Central memory CD4-positive, alpha-beta T cell (primary cell): ENCODE results near the gene DIAPH2.

Experiments
- DNase-seq: peaks from one replicate; pipeline ENCODE4 v3.0.0; 2022

The DIAPH2 gene

DNA sequence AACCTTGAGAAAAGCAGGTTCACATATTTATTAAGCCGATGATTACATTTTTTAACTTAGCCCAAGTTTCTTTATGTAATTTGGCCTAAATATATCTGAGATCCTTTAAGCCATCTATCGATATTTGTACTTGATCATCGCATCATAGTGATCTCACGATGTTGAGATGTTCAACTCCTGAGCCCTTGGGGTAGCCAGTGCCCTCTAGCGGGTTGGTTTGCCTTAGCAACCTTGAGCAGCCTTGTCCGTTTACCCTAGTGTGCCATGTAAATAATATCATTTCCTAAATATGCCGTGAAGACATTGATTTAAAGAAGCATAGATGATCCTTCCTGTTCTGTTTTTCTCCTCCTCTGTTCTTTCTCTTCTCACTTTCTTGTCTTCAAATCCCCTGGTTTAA, 631.3 kb downstream of the DIAPH2 start:
- no peak for DNase-seq

DNA sequence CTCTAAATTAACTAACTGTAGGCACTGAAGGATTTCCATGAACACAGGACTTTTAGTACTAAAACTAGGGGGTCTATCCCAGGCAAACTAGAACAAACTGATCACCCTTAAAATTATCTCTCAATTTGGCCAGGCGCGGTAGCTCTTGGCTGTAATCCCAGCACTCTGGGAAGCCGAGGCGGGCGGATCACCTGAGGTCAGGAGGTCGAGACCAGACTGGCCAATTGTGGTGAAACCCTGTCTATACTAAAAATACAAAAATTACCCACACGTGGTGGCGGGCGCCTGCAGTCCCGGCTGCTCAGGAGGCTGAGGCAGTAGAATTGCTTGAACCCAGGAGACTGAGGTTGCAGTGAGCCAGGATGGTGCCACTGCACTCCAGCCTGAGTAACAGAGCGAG, 635.7 kb downstream of the DIAPH2 start:
- no peak for DNase-seq

DNA sequence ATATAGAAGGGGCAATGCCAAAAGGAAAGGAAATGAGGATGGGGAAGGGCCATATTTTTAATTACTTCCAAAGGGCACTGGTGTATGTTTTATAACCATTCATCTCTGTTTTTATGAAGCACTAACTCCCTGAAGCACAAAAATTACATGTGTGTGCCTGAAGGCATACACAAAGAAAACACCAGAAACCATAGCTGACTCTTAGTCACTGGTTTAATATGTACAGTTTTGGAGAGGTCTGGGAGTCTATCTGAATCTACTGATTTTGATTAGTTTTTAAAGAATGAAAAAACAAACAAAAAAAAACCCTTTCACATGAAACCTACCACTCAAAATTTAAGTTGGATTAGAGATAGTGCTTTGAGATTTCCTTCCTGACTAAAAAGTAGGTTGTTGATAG, 637.8 kb downstream of the DIAPH2 start:
- no peak for DNase-seq

DNA sequence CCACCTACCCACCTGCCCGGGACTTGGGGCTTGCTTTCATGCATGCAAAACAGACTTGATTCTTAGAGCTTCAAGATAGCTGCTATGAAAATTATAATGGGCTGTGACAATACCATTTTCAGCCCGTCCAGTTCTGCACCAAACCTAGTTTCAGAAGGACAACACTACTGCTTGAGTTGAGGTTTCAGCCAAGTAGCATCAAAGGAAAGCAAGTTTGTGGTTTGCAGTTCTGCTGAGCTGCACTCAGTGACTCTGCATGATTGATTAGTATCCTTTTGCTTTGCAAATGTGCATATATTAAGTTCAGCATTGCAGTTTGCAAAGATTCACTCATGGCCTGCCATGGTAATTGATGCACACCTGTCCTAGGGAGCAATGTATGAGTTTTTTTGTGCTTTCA, 641.8 kb downstream of the DIAPH2 start:
- no peak for DNase-seq

DNA sequence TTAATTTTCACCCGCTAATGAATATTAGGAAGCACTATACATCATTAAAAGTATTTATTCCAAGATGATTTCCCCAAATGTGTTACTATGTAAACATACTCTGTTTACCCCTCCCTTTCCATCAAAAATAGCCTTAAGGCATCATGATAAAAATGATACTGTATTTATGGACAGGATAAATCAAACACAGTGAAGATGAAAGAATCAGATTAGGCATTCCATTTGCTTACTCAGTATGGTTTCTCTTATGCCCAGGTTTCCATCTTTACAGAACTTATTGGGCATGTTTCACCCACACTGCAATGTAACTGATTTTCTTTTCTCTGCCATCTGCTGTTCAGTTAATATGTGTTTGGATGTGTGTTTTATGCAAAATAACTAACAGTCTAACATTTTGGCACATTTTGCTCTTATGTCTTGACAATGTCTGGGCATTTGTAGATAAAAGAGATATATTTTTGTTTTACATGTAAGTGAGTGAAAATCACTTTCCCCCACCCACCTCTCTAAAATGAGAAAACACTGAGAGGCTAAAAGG, 644.3 kb downstream of the DIAPH2 start:
- no peak for DNase-seq

DNA sequence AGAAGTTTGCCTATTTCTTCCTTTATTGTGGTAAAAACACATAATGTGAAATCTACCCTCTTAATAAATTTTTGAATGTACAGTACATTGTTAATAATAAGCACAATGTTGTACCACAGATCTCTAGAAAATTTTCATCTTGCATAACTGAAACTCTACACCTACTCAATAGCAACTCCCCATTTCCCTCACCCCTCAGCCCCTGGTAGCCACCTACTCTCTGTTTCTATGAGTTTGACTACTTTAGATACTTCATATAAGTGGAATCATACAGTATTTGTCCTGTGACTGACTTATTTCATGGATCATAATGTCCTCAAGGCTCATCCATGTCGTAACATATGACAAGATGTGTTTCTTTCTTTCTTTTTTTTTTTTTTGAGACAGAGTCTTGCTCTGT, 645.5 kb downstream of the DIAPH2 start:
- DNase-seq, result no peak

DNA sequence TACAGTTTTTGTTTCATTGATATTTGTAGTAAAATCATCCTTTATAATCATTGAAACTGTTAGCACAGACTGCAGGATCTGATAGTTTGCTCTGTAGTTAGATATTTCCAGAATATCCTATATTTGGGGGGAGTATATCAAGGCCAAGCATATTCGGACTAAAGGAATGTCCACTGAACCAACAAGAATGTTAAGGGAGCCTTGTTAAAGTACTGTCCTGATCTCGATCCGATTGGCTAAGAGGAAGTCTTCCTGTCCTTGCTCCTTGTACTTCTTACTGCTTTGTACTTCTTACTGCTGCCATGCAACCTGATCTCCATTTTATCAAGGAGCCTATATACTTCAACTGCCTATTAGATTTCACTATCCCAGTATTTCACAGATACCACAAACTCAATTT, 648.3 kb downstream of the DIAPH2 start:
- DNase-seq, result no peak

DNA sequence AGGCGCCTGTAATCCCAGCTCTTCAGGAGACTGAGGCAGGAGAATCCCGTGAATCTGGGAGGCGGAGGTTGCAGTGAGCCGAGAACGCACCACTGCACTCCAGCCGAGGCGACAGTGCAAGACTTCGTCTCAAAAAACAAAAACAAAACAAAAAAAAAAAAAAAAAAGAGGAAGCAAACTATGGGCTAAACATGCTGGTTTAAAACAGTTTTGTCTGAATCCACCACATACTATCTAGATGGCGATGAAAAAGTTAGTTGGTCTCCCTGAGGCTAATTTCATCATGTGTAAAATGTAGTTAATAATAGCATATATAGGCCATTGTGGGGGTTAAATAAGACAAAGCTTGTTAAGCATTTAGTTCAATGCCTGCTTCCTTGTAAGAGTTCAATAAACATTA, 650.2 kb downstream of the DIAPH2 start:
- DNase-seq, result no peak

DNA sequence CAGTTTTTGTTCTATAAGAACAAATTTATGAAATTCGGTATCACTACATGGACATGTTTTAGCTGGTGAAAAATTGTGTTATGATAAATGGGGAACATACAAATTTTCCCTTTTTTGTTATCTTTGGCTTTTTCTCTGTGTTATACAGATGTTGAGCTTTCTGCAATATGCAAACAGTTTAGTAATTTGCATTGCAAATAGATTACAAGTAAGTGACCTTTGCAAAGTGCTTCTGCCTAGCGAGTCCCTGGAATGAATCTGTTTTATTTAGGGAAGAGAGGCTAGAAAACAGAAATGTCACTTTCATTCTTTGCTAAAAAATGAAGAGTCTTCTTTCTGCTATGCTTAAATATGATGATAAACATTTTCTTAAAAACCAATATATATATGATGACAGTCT, 660.1 kb downstream of the DIAPH2 start:
- DNase-seq, result no peak

DNA sequence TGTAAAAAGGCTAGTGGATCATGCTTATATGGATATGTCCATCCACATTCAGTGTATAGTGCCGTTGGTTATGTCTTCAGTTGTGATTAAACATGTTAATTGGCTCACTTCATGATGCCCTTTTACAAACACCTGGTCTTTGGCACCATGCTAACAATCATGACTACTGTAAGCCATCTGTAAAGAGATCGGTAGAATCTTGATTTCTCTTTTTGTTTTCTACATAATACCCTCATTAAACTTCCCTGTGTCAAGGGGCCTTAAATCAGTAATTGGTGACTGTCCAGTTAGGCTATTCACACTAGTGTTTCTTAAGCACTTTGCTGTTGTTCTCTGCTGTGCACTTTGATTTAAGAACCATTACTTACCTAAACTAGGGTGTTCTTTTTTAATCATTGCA, 674.3 kb downstream of the DIAPH2 start:
- DNase-seq, result no peak

DNA sequence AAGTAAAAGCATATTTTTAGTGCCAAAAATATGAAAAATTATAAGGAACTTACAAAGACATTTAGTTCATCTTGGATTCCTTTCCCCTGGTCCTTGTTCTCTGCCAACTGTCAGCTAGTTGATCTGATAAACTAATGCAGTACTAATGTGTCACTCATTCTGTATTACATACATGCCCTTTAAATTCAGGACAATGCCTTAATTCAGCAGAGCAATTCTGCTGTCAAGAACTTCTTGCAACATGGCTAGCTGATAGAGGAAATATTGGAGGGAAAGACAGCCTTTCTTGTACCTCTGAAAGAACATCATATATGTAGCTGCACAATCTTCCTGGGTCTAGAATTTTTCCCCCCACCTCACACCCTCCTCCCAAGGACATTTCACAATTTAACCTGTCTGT, 679.2 kb downstream of the DIAPH2 start:
- no peak for DNase-seq

DNA sequence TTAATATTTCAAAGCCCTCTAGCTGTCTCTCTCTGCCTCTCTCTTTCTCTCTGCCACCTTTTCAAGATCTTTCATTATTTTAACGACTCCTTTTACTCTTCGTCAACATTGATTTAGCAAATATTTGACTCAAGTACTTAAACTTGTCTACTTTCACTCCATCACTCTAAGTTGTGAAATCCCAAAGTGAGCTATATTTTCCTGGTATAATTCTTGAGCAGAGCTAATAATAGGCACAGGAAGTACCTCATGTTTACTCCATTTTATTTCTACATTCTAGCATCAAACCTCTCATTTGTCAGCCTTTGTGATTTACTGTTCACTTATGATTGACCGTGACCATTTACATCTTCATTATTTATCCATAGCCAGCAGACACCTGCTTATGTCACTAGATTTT, 681.6 kb downstream of the DIAPH2 start:
- no peak for DNase-seq

DNA sequence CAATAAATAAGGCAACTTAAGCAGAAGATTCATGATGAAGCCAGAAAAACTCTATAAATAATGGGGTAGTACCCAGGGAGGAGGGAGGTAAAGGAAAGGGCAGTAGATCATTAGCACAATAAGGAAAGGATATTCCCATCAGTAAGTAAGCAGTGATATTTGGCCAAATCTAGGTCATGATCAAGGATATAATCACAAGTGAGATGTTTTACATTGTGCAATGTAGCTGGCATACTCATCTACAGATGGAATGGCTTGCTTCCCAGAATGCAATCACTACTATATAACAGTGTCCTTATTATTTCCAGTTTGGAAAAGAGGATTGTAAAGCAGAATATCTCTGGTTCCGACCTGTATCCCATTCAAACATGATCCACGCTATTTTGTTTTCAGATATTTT, 682.5 kb downstream of the DIAPH2 start:
- DNase-seq, result no peak

DNA sequence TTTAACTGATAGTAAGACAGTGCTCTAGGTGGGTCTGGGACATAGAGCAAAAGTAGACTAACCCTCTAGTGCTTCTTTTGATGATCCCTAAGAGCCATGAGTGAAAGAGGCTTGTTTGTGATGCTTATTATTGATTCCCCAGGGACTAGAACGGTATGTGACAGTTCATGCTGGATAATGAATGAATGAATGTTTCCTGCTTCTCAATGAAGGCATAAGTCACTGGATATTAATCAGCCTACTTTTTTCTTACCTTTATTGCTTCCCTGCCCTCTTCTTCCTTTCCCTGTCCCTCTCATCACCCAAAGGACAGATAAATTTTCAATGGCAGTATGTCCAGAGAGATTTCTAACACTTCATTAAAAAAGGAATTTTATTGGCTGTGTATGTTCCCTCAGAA, 685.3 kb downstream of the DIAPH2 start:
- DNase-seq, result no peak

DNA sequence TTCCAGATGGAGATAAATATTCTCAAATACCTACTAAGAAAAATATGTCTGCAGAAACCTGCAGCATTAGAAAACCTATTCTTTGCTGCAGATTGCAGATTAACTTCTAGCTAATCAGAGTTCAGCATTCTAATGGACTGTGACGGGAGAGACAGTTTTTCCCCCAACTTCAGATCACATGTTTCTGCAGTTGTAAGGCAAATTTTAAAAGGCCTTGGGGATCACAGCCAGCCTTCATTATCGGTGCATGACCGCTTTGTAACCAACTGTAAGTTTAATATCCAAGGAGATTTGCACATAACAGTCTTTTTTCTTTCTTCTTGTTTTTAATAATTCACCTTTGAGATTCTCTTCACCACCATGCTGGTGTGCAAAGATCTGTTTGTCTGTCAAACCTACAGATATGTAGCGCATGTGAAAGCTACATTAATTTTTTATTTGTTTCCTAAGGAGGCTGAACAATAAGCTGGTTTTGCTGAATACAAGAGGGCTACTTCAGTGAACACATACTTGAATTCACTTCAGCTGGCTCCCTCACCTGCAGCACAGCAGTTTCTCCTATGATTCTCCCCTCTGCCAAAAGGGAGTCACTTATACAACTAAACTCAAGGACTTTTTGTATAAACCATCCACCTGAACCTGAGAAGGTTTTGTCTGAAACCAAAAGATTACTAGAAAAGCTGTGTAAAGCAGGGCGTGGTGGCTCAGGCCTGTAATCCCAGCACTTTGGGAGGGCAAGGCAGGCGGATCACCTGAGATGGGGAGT, 687.5 kb downstream of the DIAPH2 start:
- DNase-seq, result no peak

DNA sequence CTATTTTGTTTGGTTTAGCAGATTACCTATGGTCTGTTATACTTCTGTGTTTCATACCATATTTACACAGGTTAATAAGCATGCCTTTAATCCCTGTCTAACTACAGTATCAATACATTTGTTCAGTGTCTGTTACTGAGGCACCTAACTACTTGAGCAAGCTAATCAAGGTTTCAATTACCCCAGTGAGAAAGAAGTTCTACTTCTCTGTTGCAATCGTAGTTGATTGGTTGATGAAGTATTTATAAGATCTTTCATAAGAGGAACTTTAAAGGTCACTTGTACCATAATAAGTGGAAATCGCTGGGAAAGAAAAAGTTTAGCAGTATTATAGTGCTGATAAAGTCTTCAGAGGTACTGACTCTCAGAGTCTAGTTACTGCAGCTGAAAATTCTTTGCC, 689.6 kb downstream of the DIAPH2 start:
- DNase-seq, result no peak

DNA sequence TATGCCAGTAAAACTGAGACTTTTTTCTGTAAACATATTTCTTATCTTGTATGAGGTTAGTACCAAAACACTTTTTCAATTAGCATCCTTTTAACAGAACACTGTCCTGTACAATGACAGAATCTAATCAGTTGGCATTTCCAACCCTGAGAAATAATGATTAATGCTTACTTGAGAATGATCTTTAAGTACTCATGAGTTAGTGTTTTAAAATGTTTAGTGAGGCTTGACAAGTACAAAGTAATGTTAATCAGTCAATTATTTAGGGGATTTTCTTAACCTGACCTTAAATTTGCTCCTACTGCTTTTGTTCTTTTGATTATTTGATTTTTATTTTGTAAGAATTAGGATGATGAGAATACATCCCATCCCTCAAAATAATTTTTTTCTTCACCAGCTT, 695.6 kb downstream of the DIAPH2 start:
- DNase-seq, result no peak

DNA sequence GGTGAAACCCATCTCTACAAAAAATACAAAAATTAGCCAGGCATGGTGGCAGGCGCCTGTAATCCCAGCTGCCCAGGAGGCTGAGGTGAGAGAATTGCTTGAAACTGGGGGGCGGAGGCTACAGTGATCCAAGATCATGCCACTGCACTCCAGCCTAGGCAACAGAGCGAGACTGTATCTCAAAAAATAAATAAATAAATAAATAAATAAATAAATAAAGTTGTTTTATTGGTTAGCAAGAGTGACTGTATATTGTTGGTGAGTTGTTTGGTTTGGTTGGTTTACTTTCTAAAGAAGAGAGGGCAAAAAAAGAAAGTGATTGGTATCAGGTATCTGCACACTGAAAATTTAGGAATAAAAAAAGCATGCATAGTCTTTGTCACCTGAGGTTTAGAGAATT, 700.0 kb downstream of the DIAPH2 start:
- no peak for DNase-seq

DNA sequence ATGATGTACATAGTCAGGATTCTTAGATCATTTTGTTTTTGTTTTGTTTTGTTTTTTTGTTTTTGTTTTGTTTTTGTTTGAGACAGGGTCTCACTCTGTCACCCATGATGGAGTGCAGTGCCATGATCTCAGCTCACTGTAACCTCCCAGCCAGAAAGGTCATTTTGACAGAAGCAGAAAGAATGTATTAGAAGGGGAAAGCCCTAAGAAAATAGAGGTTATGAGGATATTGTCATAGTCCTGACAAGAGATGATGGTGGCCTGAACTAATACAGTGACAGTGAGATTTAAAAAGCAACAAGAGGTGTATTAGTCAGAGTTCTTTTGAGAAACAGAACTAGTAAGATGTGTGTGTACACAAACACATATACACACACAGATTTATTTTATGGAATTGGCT, 702.4 kb downstream of the DIAPH2 start:
- DNase-seq, result no peak

DNA sequence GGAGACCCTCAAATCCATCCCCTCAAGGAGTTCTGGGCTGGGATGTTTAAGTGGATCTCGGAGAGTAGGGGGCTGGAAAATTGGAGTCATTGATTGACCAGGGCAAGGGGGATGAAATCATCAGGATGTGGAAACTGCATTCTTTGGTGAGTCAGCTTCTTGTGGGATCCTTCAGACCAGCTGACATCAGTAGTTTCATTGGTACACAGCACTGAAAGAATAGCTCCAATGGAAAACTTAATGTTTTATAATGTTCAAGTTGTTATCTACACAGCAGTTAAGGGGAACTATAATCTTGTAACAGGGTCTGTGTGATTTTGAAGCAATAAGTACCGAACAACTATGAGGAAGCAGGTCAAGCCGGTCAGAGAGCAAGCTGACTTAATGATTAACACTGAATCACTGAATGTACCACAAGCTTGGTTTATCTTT, 705.1 kb downstream of the DIAPH2 start:
- DNase-seq, result no peak

DNA sequence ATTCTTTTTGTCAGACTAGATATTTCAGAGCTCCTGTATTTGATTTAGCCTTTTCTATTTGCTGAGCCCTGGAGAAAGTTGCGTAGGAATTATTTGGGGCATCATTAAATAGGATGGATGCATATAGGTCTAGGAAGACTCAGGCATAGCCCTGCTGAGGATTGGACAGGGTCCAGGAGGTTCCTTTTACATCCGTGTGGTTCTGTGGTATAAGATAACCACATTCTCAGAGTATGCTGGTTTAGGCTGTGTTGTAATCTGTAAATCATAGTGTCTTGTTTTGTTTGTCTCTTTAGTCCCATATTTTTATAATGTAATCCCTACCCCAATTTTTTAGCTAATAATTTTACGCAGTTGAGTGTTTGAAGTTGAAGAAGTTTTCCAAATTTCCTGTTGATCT, 712.7 kb downstream of the DIAPH2 start:
- DNase-seq, result no peak

DNA sequence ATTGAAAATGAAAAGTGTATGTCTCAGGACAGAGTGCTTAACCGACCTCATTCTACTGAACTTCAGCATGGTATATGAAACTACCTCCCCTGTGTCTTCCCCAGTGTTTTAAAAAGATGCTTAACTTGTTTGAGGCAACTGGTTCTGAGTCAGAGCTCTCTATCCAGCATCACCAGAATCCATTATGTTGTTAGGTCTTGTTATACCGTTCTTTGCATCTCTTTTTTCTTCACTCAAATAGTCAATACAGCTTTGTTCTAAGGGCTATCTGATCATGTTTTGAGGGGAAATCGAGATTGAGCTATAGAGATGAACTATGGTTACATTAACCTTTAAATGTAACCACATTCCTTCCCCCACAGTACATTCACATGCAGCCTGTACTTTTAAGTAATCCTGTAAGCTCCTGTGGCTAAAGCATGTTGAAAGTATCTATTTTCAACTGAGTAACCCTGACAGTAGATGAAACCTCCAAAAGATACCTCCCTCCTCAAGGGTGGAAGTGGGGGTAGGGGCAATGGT, 713.4 kb downstream of the DIAPH2 start:
- no peak for DNase-seq

DNA sequence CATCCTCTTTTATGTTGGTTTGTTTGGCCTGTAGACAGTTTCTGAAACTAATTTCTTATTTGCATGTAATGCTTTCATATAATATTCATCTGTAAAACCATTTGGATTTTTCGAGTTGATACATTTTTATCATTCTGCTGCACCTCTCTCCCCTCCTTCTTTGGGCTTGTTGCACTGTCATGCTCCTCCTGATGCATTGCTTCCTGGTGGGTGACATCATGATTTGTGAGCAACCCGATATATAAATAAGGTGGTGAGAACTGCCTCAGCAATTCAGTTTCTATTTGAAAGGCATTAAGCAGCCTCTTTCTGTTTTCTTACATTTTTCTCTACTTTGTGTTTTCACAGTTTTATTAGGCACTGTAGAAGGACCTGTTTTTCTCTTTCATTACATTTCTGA, 714.8 kb downstream of the DIAPH2 start:
- no peak for DNase-seq

DNA sequence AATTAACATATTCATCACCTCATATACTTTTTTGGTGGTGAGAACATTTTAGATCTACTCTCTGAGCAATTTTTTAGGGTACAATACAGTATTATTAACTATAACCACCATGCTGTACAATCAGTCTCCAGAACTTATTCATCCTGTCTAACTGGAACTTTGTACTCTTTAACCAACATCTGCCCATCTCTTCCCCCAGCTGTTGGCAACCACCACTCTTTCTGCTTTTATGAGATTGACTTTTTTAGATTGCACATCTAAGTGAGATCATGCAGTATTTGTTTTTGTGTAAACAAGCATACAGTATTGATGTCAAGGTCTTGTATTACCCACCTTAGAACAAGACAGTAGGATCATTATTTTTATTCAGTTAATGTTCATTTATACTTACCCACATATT, 715.9 kb downstream of the DIAPH2 start:
- DNase-seq, result no peak

DNA sequence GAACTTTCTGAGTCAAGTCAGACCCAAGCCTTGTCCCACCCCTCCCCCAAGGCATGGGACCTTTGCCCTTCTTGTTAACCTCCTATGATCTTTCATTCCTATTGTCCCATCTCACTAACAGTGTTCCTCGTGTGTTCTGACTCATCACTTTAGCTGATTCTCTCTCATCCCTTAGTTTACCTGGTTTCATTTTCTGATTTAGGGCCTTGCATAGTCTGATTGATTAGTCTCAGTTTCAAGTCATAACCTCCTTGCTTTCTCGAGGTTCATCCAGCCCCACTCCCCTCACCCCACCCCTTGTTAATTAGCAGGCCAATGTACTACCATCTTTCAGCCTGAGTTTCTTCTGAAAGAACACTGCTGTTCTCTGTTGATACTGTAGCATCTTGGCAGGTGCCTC, 716.5 kb downstream of the DIAPH2 start:
- no peak for DNase-seq
